COLO829 (cell line): ENCODE data around the gene PDGFA.

ENCODE experiments used
- DNase-seq: peaks from one replicate; pipeline ENCODE4 v3.0.0; 2012; ENCODE audit warnings: low spot score

The PDGFA gene

DNA sequence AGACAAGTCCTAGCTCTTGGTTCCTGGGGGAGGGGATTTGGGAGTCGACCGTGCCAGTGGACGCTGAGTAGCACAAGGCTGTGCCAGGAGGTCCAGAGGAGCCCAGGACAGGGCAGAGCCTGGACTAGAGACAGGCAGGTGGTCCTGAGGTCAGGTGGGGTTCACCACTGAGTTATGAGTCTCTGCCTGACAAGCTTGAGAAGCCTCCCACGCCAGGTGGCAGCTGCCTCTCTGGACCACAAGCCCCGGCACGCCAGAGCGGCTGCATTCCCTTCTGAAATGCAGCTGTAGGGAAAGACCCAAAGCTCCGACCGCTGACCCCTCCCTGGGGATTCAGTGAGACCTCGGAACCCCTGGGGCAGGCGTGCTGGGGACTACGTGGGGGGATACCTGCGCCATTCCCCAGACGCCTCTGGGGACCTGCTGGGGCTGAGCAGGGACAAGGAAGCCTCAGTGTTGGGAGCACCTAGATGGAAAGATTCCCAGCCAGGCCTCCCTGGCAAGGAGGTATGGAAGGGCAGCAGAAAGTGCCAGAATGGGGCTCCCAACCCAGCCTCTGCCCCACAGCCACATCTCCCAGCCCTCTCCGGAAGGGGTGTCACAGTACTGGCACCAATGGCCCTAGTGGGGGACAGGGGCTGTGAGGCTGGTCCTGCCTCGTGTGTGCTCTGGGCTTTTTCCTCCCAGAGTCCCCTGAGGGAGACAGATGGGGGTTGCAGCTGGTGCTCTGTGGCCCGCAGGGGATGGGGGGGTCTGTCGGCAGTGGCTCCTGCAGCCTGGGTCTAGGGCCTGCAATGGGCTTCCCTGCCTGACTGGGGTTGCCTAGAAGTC is 29.0 kb downstream of the PDGFA start:
- DNase-seq = no peak

DNA sequence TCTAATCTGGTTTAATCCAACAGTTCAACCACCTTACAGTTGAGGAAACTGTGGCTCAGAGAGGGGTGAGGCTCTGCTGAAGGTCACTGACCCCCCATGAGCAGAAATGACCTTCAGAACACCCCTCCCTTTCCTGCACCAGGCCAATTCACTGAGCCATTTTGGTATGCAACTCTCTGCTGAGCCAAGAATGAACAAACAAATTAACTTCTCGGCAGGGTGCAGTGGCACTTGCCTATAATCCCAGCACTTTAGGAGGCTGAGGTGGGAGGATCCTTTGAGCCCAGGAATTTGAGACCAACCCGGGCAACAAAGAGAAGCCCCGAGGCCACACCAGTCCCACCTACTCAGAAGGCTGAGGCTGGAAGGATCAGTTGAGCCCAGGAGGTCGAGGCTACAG is 29.8 kb downstream of the PDGFA start:
- no peak for DNase-seq

DNA sequence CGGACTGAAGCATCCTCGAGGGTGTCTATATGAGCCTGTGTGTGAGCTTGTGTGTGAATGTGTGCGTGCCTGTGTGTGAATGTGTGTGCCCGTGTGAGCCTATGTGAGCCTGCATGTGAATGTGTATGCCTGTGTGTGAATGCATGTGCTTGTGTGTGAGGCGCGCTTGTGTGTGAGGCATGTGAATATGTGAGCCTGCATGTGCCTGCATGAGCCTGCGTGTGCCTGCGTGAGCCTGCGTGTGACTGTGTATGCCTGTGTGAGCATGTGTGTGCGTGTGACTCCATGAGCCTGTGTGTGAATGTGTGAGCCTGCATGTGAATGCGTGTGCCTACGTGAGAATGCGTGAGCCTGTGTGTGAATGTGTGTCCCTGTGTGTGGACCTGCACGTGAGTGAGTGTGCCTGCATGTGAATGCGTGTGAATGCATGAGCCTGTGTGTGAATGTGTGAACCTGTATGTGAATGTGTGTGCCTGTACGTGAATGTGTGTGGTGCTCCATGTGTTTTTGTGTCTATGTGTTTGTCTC is 33.4 kb downstream of the PDGFA start:
- DNase-seq = no peak

DNA sequence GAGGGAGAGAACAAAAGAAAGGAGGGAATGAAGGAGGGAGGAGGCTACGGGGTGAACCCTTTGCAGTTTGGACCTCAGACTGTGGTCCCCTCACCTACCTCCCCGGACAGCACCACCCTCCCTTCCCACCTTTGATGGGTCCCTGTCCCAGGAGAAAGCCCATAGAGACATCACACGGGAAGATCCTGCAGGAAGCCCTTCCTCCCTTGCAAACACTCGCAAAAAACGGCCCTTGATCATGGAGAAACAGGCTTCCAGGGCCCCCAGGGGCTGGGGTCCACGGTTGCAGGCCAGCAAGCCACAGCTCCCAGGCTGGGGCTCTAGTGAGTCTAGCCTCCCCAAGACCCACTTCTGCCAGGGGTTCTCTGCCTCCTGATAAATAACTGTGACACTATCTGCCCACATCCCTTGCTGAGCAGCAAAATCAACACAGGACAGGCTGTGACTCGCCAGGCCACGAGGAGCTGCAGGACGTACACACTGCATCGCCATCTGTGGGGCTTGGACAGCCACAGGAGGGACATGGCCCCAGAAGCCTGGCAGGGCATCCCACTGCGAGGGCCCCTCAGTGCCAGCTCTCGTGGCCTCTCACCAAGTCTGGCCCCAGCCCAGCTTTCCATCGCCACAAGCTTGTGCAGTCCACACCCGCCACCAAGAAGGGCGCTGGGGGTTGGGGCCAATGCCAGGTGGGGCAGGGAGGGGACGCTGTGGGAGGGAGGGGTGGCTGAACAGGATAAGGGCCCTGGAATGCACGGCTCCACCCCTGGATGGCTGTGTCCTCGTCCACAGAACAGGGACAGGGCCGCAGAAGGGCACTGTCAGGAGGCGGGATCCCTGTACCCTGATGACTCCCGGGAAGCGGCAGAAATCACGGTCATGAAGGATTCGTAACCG is 34.2 kb downstream of the PDGFA start:
- DNase-seq = no peak

DNA sequence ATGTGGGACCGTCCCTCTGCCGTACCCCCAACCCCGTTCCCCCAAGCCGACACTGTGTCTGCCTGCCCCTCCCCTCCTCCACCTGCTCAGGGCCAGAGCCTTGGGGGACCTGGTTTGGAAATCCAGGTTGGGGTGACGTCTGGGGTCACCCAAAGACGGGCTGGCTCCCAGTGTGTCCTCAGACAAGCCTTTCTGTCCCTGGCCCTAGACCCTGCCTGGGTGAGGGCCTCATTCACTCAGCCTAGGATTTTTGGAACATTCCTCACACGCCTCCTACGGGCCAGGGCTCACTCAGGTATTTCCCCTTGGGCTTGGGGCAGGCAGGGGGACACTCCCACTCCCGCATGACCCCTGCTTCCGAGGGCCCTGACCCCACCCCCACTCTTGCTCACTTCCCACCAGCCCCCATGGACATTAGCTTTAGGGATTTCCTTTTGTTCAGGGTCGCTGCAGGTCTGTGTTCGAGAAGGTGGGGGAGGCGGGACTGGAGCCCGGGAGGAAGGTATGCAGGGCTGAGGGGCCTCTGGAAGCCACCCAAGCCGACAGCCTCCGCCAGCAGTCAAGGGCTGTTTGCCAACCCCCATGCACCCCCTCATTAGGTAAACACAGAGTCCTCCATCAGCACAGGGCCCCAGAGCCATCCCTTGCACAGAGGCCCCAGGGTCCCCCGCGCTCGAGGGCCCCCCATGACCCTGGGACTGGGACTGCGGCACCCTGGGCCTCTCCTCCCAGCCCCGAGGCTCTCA is 35.1 kb downstream of the PDGFA start:
- DNase-seq = no peak

DNA sequence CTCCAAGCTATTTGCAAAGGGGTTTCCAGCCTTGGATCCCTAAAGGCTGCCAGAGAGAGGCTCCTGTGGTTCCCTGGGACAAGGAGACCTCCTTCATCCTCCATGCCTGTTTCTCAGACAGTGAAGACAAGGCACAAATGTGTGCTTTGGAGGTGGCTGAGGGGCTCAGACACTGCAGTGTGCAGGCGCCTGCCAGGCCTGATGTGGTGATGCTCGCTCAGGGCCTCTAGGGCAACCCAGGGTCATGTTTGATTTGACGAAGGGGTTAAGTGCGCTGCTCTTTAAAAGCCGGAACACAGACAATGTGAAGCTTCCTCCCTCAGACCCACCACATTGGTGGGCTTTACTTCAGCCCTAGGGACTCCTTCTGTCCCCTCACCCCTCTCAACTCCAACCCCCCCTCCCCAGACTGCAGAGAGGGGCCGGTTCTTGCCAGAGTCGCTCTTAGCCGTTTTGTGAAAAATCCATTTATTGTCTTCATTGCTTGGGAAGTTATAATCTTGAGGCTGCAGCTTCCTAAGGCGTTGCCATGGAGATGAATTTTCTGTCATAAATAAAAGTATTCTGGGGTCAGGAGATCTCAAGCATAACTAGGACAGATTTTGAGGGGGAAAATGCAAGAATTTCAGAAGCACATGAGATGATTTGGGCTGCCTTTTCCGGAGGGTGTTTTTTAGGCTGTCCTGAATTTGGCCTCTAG is 35.8 kb downstream of the PDGFA start:
- no peak for DNase-seq

DNA sequence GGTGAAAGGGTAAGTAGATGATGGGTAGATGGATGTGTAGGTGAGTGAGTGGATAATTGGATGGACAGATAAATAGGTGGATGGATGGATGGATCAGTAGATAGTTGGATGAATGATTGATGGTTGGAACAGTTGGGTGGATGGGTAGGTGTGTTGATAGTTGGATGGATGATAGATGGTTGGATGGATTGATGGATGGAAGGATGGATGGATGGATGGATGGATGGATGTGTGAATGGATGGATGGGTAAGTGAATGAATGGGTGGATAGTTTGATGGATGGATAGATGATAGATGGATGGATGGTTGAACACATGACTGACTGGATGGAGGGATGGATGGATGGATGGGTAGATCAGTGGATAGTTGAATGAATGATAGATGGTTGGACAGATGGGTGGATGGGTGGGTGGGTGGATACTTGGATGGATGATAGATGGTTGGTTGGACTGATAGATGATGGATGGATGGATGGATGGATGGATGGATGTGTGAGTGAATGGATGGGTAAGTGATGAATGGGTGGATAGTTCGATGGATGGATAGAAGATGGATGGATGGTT is 37.0 kb downstream of the PDGFA start:
- no peak for DNase-seq

DNA sequence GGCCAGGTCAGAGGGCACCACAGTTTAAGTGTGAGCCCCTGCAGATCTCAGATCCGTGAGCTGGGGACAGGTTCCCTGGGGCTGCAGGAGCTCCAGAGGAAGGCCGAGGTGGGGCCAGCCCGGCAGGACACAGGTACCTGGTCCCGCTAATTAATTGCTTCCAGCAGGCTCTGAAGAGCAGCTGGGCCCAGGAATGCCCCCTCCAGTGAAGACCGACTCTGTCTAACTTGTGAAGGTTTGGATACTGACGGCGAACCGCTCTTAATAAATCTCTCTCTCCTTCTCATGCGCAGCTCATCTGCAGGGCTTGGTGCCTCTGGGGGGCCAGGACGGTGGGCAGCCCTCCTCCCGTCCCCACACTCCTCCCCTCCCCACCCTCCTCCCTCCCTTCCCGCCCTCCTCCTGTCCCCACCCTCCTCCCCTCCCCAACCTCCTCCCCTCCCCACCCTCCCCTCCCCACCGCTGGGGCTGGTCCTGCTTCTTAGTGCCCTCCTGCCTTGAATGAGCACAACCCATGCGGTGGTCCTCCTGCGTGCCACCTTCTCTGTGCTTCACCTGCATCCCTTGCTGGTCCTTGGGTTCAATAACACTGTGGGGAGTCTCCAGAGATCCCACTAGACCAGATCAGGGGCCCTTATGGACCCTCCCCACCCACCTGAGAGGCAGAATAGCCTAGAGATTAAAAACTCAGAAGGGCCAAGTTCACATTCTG is 38.3 kb downstream of the PDGFA start:
- no peak for DNase-seq

DNA sequence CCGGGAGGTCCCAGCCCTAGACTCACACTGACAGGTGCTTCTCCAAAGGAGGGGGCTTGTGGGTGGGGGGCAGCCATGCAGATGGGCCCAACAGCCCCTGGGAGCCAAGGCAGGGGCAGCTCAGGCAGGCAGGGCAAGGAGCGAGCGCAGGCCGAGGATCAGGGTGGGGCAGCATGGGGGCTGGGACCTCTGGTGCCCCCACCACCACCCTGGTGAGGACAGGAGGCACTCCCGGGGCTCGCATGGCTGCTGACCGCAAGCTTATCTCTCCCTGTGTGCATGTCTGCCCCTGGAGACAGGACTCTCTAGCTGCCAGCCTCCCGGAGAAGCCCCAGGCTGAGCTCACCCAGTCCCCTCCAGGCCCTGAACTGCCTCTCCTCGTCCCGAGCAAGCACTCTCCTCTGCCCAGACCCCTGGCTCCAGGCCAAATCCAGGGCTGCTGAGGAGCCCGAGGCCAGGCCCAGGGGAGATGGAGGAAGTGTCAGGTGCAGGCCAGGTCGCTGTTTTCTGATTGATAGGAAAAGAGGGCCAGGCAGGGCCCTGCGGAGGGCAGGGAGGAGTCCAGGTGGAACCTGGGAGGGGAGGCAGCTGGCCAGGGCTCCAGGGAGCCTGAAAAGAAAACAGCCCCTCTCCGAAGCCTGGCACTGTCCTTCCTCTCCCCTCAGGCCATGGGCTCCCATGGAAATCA is 39.0 kb downstream of the PDGFA start:
- DNase-seq = no peak

DNA sequence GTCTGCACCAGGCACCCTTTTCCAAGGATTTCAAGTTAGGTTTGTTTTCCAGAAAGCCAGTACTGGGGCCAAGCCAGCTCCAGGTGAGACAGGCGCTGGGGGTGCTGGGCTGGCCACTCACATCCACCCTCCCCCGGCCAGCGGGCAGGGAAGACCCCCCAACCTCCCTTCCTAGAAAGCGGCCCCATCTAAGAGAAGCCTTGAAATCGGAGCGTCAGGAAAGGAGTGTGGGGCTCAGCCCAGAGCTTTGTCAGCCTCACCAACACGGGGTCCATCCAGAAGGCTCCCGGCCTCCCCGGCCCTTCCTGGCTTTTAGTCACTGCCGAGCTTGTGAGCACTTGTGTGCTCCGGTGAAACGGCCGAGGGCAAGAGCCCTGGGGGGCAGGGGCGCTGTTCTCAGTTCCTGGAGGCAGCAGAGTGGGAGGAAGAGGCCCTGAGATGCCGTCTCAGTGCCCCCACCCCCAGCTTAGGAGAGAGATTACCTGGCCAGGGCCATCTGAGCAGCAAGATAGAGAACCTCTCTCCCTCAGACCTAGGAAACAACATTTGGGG is 39.6 kb downstream of the PDGFA start:
- DNase-seq = no peak

DNA sequence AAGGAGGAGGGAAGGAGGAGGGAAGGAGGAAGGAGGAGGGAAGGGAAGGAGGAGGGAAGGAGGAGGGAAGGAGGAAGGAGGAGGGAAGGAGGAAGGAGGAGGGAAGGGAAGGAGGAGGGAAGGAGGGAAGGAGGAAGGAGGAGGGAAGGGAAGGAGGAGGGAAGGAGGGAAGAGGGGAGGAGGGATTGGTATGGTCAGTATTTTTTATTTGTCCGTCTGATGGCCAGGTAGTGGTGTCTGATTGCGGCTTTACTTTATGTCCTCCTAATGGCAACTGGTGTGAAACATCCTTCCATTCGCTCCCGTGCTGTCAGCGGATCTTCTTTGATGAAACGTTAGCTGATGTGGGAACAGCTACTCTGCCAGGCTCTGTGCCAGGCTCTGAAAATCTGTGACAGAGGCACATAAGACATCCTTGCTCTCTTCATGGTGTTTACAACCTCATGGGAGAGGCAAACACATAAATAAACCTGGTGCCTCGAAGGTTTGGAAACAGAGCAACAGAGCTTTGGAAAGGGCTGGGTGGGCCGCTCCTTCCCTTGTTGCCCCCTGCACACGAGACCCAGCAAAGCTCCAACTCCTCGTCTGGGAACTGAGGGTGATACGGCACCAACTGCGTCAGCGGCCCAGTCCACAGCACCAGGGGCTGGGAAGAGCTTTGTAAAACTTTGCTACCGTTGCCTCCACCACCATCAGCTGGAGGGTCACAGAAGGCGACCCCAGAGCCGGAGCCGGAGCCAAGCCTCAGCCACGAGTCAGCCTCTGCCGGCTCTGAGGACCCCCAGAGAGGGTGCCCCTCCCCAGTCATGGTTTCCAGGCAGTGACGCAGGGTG is 40.3 kb downstream of the PDGFA start:
- no peak for DNase-seq

DNA sequence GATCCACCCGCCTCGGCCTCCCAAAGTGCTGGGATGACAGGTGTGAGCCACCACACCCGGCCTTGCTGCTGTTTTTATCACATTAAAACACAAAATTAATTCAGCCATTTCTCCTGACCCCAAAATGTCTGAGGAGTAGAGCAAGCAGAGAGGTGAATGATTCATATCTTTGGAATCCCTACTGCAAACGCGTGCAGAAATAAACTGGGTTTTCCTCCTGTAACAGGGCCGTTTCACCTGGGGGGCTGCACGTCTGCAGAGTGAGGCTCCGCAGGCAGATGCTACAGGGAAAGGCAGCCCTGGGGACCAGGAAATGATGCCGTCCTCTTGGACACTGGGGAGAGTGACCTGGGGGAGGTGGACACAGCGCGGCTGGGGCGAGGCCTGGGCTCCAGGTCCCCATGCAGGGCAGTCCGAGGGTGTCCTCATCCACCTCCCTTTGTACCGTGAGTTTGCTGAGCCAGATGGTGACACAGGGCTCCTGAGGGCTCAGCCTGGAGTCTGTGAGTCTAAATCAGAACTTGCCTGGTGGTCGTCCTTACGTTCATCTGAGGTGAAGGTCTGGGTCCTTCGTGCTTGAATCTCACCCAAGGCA is 41.9 kb downstream of the PDGFA start:
- DNase-seq = no peak

DNA sequence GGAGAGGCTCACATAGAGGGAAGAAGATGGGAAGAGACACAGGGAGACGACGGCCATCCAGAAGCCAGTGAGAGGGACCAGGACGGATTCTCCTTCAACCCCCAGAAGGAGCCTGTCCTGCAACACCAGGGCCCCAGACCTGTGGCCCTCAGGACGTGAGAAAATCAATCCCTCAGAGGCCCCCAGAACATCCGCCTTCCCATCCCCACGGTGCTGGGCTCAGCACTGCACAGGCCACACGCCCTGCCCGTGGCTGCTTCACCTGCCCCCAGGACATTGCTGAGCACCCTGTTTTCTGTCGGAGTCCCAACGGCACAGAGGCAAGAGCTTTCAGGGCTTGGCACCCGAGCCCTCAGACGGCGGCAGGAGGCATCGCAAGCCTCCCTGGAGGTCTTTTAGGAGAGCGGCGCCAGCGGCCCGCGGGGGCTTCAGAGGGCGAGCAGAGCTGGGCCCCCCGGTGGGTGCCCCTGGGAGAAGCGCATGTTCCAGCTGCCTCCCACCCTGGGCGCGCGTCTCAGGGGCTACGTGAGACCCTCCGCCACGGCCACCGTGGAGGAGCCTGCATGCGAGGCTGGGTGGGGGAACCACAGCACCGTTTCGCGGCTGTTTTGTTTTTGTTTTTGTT is 42.8 kb downstream of the PDGFA start:
- DNase-seq = no peak

DNA sequence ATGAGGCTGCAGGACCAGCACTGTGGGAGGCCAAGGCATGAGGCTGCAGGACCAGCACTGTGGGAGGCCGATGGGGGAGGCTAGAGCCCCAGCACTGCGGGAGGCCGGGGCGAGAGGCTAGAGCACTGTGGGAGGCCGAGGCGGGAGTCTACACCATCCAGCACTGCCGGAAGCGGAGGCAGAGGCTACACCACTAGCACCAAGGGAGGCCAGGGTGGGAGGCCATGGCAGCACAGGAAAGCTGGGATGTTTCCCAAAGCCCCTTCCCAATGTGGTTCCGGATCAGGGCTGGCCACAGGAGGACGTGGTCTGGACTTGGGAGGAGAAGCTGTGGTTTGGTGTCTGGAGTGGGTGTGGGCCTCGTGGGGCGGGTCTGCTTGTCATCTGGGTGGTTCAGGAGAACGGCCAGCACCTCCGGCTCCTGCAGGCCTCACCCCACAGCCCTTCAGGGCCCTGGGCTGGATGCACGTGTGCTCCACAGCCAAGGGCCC is 43.6 kb downstream of the PDGFA start:
- DNase-seq = no peak

DNA sequence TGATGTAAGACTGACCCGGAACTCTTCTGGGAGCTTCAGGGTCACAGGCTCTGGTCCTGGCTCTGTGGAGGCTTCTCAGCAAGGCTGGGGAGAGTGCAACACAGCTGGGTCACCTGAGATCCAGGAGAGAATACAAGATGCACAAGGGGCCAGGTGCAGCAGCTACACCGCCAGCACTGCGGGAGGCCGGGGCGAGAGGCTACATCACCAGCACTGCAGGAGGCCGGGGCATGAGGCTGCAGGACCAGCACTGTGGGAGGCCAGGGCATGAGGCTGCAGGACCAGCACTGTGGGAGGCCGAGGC is 44.3 kb downstream of the PDGFA start:
- DNase-seq = no peak

DNA sequence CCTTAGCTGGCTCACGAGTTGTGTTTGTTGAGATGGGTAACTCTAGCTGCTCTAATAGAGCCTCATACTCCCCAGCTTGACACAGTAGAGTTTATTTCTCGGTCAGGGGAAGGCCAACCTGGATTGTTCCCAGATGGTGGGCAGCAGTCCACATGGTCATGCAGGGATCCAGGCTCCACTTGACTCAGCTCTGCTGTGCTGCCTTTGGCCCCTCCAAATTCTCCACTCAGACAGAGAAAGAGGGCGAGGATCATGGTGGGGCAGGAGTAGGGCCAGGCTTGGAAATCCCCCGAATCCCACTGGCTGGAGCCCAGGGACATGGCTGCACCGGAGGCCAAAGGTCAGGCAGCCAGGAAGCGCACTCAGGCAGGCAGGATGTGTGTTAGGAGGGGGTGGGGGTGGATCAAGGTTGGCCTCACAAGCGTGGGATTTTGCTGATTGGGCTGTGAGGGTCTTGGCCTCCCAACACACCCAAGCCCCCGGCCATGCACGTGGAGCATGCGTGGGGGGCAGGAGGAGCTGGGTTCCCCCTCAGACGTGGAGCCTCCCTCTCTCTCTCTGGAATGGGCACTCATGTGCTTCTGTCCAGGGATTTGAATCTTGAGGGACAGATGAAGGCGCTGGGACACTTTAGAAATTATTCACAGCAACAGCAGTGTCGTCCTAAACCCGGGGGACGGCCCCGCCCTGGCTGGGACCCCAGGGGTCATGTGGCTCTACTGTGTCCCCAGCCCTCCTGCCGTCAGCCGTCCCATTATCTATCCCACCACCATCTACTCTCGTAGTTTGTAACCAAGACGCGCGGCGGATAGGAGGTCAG is 44.8 kb downstream of the PDGFA start:
- no peak for DNase-seq
